Stimulated activated CD4-positive, alpha-beta T cell treated with anti-CD3 and anti-CD28 coated beads, Interleukin-15, amount 100 ng/mL, for 48 hours (primary cell): ENCODE measurements around the gene MYO5C.
"Not testable (repeated sequence)": the region's sequence is repeated elsewhere in the genome, so short reads cannot be mapped to it uniquely, and the experiment has no call there.

Experiments
- DNase-seq, 2 donors: peaks; one replicate each; pipeline ENCODE4 v3.0.0-alpha.2; 2020; ENCODE audit warnings: low read depth in 2 of 2

MYO5C gene

DNA sequence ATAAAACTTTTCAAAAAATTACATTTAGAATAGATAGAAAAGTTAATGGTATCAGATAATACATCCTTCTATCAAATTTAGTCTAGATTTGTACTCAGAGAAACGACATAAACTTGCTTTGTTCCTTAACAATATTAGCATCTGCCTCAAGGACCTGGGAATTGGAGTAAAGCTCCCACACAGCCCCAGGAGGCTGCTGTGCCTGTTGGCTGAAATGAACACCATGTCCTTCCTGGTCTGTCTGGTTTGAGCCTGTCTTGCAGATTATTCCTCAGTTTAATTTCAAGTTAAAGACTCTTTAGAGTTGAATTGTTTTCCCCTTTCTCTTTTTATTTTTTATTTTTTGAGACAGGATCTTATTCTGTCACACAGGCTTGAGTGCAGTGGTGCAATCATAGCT is 123.8 kb downstream of the MYO5C start:
- no peak for DNase-seq

DNA sequence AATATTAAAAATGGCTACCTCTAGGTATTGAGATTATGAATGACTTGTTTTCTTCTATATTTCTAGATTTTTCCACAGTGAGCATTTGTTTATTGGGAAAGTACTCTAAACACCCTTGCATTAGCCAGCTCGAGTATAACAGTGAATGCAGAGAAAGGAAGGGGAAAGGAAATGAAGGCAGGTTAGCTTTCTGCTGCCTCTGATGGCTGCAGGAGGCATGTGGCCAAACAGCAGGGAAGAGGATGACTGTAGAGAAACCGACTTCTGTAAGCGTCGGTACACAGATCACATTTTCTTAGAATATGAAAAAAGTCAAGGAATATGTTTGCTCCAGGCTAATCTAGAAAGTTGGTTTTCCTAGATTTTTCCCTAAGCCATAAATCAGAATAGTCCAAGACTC is 124.2 kb downstream of the MYO5C start:
- no peak for DNase-seq

DNA sequence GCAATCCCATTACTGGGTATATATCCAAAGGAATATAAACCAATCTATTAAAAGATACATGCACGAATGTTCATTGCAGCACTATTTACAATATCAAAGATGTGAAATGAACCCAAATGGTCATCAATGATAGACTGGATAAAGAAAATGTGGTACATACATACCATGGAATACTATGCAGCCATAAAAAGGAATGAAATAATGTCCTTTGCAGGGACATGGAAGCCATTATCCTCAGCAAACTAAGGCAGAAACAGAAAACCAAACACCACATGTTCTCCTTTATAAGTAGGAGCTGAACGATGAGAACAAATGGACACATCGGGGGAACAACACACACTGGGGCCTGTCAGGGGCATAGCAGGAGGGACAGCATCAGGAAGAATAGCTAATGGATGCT is 125.4 kb downstream of the MYO5C start:
- DNase-seq = not testable (repeated sequence)

DNA sequence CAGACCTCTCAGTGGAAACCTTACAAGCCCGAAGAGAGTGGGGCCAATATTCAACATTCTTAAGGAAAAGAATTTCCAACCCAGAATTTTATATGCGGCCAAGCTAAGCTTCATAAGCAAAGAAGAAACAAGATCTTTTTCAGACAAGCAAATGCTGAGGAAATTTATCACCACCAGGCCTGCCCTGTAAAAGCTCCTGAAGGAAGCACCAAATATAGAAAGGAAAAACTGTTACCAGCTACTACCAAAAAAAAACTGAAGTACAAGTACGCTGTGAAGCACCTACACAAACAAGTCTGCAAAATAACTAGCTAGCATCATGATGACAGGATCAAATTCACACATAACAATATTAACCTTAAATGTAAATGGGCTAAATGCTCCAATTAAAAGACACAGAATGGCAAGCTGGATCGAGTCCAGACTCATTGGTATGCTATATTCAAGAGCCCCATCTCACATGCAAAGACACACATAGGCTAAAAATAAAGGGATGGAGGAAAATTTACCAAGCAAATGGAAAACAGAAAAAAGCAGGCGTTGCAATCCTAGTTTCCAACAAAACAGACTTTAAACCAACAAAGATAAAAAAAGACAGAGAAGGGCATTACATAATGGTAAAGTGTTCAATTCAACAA is 130.0 kb downstream of the MYO5C start:
- DNase-seq = not testable (repeated sequence)

DNA sequence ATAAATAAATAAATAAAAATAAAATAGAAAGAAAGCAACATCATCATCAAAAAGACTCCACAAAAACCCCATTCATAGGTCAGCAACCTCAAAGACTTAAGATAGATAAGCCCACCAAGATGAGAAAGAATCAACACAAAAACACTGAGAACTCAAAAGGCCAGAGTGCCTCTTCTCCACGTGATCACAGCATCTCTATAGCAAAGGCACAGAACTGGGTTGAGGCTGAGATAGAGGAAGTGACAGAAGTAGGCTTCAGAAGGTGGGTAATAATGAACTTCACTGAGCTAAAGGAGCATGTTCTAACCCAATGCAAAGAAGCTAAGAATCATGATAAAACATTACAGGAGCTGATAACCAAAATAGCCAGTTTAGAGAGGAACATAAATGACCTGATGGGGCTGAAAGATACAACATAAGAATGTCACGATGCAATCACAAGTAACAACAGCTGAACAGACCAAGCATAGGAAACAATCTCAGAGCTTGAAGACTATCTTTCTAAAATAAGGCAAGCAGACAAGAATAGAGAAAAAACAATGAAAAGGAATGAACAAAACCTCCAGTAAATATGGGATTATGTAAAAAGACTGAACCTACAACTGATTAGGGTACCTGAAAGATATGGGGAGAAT is 130.9 kb downstream of the MYO5C start:
- DNase-seq = no peak

DNA sequence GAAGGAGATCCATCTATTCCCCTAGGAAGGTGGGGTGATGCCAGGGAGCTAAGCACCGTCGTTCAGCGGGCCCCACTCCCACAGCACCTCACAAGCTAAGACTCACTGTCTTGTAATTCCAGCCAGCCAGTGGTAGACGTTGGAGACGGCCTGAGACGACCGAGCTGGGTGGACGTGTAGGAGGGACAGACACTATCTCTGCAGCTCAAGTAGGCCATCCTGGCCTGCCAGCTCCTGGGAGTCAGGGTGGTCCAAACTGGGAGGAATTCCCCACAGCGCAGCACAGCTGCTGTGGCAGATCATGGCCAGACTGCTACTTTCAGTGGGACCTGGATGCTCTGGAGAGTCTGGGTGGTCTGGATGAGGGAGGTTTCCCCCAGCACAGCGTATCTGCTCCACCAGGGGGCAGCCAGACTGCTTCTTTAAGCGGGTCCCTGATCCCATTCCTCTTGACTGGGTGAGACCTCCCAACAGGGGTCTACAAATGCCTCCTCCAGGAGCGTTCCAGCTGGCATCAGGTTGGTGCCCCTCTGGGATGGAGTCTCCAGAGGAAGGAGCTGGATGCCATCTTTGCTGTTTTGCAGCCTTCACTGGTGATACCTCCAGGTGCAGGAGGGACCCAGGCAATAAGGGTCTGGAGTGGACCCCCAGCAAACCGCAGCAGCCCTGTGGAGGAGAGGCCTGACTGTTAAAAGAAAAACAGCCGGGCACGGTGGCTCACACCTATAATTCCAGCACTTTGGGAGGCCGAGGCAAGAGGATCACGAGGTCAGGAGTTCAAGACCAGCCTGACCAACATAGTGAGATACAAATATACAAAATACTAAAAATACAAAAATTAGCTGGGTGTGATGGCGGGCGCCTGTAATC is 132.0 kb downstream of the MYO5C start:
- DNase-seq = no peak

DNA sequence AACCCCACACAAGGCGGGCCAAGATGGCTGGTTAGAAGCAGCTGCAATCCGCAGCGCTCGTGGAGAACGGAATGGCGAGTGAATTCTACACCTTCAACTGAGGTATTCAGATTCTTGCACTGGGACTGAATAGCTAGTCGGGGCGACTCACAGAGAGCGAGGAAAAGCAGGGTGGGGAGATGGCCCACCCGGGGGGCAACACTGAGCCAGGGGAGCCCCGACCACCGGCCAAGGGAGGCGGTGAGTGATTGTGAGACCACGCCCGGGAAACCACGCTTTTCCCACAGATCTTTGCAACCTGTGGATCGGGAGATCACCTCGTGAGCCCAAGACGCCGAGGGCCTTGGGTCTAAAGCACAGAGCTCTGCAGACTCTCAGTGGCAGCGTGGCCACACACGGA is 132.7 kb downstream of the MYO5C start:
- no peak for DNase-seq

DNA sequence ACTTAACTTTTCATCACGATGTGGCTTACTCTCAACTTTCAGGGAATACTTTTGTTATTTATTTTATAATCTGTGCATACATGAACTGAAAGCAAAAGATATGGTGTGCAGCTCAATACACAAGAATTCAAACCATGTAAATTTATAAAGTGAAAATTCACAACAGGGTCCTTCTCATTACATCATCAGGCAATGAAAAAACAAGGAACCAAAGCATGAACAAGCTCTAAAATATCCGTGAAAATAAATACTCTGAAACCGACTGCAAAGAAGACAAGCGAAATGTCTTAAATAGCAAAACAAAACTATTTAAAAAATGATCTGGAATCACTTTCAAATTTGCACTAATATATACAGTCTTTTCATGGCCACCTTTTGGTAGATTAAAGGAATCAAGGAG is 133.3 kb downstream of the MYO5C start:
- no peak for DNase-seq

DNA sequence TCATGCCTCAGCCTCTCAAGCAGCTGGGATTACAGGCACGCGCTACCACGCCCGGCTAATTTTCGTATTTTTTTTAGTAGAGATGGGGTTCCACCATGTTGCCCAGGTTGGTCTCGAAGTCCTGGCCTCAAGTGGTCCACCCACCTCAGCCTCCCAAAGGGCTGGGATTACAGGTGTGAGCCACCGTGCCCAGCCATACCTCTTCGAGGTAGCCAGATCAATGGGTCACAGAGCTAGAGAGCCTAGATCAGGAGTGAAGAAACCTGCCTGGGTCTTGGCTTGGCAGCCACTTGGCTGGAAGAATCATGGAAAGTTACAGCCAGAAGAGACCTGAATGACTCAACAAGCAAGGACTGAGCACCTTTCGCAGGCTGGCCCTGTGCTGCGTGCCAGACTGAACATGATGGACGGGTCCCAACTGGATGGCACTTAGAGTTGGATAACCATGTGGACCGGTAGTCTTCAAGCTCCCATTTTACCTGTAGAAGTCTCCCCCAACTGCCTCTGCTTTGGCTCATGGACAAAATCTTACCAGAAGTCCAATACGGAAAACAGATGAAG is 134.1 kb downstream of the MYO5C start:
- no peak for DNase-seq

DNA sequence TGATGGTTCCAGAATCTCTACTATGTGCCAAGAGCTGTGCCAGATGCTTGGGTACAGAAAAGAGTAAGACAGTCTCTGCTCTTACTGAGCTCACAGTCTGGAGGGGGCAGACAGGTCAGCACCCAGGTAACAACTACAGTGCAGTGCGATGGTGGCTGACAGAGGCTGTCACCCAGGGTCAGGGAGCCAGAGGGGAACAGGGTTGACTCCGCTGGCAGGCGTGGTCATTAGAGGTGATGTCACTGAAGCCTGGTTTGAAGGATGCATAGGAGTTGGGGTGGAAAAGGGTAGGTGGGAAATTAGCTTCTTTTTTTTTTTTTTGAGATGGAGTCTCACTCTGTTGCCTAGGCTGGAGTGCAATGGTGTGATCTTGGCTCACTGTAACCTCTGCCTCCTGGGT is 136.0 kb downstream of the MYO5C start:
- no peak for DNase-seq

DNA sequence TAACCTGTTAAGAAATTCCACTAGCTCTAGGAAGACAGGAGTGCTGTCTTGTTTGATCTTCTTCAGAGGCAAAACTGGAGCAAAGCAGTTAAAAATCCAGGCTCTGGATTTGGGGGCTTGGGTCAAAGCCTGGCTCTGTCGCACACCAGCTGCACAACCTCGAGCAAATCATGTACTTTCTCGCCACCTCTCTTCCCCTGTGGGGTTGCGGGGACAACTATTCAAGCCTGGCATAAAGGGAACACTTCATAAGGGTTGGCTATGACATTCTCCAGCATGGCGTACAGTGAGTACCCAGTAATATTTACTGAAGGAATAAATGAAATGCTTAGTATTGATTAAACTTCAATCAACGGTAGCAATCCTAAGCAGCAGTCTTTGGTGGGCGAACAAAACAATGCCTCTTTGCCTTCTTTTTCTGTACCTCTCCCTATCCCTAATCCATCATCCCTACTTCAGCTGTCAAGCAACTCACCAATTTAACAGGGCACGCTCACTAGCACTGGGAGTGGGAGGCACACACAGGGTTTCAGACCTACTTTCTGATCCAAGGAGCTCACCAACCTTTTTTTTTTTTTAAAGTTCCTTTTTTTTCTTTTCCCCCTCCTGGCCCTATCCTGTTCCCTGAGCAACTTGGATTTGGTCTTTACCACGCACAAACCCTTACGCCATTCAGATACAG is 137.4 kb downstream of the MYO5C start:
- no peak for DNase-seq

DNA sequence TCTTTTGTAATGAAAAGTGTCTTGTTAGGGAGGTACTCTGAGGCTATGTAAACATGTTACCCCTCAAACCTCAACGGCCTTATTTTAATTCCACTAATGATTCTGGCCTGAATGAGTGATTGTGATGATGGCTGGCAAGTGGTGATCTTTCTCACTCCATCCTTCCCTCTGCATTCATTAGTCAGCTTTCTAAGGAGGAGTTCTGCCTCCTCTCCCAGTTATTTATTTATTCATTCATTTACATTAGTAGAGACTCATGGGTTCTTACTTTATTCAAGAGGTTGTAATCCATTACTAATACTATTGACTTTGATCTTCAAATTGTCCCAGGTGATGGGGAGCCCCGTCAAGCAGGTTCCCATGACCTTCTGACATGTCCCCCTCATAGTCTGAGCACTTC is 139.7 kb downstream of the MYO5C start:
- DNase-seq = no peak

DNA sequence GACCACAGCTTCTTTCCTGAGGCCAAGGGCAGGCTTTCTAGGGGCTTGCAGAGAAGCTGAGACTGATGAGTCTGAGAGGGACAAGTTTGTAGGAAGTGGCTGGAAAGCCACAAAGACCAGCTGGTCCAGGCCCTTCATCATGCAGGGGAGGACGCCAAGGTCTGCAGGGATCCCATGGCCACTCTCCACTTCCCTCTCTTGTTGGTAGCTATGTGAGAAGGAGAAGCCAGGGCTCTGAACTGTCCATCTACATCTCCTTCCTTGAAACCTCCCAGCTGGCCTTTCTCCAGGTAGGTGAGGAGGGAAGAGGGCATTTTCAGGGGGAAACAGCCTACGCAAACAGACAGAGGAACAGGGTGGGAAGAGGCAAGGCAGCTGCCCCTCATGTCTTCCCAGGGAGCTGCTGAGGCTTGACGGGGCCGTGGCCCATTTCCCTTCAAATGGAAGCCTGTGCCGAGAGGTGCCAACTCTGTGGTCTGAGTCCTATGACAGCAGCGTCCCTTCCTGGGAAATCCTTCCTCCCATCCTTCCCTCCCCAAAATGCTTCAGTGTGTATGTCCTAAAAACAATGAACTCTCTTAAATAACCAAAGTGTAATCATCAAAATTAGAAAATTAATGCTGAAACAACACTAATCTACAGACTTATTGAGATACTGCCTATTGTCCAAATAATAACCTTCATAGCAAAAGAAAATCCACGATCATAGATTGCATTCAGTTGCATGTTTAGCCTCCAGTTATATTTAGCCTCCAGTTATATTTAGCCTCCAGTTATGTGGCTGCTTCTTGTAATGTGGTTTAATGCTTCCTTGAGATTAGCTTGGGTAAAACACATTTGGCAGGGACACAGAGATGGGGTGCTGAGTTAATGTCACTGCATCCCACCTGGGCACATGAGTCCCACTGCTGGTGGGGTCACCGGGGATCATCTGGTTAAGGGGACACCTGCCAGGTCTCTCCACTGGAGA is 140.4 kb downstream of the MYO5C start:
- DNase-seq = no peak

DNA sequence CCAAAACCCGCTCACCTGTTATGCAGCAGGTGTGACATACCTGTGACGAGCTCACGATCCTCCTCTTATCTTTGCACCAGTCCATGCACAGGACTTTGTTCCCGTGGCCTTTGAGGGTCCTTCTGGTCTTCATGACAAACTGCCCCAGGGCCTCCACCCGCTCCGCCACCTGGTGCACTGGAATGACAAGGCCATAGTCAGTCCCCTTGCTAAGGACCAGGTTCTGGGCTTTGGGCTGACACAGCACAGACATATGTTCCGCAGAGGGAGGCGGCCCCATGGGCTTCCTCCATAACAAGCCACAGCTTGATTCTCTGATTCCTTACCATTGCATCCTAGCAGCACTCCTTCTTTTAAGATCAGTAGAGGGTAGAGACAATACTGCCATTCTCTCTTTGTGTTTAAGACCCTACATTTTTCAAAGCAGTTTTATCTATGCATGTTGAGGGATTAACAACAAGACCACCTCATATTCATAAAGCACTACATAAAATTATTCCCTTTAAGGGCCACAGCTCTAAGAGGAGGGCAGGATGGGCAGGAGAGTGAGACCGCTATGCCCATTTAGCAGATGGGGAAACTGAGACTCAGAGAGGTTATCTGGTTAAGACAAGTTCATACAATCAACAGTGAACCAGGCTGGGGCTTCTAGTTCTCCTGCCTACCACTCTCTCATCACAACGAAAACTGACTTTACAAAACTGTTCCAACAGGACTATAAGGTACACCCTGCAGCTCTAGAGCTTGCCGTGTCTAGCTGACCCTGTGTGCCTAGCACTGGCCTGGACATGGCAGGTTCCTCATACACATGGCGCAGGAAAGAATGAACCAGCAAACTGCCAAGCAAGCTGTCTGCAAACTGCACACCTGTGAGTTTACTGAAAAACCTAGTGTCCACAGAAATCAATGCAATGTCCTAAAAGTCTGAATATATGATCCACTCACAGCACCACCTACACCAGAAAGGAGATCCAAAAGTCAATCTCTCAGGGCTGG is 141.4 kb downstream of the MYO5C start:
- DNase-seq = no peak

DNA sequence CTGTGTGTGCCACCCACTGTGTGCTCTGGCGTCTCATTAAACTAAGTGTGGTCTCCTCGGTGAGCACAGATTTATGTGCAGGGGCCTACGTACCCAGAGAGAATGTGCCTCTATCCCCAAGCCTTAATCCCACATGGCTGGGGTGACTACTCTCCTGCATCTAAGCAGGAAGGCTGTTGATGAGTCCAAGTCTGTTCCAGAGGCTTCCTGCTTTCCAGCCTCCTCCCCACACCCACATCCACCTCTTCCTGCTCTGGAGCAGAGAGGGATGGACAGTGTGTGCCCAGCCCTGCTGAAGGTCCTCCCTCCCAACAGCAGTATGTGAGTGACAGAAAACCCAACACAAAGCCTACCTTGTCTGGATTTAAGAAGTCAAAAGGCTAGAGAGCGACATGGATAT is 144.3 kb downstream of the MYO5C start:
- DNase-seq = no peak

DNA sequence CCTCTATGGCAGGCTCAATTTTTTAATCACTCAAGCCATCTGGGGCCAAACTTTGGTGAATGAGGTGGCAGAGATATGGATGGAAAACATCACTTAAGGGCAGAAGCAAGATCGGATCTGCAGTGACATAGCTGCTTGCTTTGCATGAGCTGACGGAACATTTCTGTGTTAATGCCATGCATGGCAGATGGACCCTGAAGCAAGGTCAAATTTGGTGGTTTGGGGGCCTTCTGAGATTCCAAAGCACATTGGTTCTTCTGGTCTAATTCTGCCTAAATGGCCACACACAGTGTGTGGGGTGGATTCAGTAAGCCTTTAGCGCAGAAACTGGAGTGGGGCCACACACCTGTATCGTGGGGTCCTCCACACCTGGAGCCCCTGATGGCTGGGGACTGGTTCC is 144.7 kb downstream of the MYO5C start:
- DNase-seq = no peak

DNA sequence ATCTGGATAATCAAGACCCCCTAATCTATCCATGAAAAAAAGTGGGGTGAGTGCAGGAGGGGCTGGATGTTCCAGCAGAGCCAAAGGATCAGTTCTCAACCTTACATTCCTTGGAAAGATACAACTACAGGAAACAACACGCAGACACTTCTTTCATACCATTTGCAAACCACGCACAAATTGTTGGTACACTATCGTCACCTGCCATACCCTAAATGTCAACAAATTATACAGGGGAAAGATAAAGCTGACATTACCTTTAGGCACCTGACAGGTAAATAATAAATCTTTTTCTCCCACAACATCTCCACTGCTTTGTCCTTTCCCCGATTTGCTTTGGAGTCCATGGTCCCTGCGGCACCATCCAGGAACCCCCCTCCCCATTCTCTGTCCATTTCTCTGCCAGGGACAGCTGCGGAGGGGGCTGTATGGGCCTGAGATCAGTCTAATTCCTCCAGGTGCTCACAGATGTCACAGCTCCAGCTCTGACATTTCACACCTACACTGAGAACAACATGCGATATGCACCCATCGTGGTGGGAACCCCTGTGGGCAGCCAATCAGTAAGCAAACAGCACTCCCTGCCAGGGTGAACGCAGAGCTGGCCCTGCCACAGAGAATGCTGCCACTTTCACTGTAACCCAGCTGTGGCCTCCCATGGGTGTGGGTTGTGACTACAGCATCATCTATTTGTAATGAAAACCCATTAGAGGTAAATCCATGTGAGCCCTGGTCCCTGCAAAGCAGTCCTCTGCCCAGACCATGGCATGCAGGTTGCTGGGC is 145.4 kb downstream of the MYO5C start:
- no peak for DNase-seq

DNA sequence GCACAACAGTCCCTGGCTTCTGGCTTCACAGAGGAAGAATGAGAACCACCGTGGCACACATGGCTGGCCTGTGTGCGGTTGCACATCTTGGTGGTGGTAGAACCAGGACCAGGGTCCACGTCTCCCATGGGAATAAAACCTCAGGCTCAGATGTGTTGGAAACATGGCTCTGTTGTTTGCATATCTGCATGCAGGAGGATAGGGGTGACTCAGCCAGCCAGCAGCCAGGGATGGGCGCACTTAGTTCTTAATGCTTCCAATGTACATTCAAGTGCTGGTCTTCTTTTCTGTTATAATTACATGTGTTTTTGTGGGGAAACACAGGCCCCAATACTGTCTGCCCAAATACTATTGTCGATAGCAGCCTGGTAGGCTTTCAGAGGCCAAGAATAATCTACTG is 147.2 kb downstream of the MYO5C start:
- DNase-seq = no peak

DNA sequence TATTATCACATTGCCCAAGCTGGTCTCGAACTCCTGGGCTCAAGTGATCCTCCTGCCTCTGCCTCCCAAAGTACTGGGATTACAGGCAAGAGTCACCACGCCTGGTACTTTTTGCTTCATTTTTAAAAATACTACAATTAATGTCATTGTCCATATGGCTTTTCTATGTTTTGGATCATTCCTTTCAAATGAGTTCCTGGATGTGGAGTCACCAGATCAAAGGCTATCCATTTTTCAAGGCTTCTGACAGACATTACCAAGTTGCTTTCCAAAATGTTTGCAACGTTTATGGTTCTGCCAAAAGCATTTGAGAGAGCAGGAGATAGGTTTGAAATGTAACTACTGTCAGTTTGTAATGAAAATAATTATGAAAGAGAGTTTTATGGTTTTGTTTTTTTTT is 148.8 kb downstream of the MYO5C start:
- DNase-seq = no peak
